Coronary artery (tissue), 2 donors: ENCODE data around the gene GATA6.

Experiments
- DNase-seq: peaks from one replicate; pipeline ENCODE4 v3.0.0-alpha.2; 2017; ENCODE audit warnings: low spot score
- H3K27ac ChIP-seq, 2 donors: fragments of 200-600 bp; sonication (generic); one replicate each; pipeline ENCODE4 v1.5.1; 2016 to 2019
- H3K4me3 ChIP-seq: fragments of 200-600 bp; sonication (generic); 2 replicates; pipeline ENCODE4 v1.5.1; 2016; ENCODE audit warnings: mild to moderate bottlenecking, moderate library complexity
- CTCF ChIP-seq: fragments of 200-600 bp; sonication (generic); IDR thresholded peaks from one replicate; pipeline ENCODE4 v1.5.1; 2019; ENCODE audit warnings: antibody characterized with exemption

Gene GATA6

GRCh38 chr18:22241921-22242361 is 72.6 kb downstream of the GATA6 start:
- no peak for TF ChIP-seq CTCF
- no peak overlapping the region for H3K4me3 ChIP-seq
- no peak for DNase-seq
- no peak overlapping the region for H3K27ac ChIP-seq

GRCh38 chr18:22243513-22243912 is 74.1 kb downstream of the GATA6 start:
- DNase-seq = no peak
- no peak for TF ChIP-seq CTCF
- H3K4me3 ChIP-seq = no peak overlapping the region
- H3K27ac ChIP-seq = no peak overlapping the region

GRCh38 chr18:22250026-22250425 is 80.6 kb downstream of the GATA6 start:
- no peak for TF ChIP-seq CTCF
- no peak for DNase-seq
- H3K27ac ChIP-seq = no peak overlapping the region
- H3K4me3 ChIP-seq = no peak overlapping the region

- no peak overlapping the region for H3K4me3 ChIP-seq
- DNase-seq = no peak
- no peak overlapping the region for H3K27ac ChIP-seq
- no peak for TF ChIP-seq CTCF
Observed at GRCh38 chr18:22250591-22250996, 81.2 kb downstream of the GATA6 start.
